ENCODE data around the gene DOCK10. TPM values are rescaled to one million over a fixed set of nuclear protein-coding genes. Genes with fewer than 3 reads are reported as not detected.
A peak's percentile ranks its signal among the peaks of the same experiment; 100 is the strongest.

DOCK10 gene
- total and polyA plus RNA-seq, 10 of the 15 experiments (the other 5 are each of a cell fraction or from before 2014, with no cell fraction given): 16.9 to 120 (median 85.5) TPM

- TF ChIP-seq RELB (IDR thresholded peaks at IDR 0.05; ENCODE audit: low read depth) (no peak), MEF2B (IDR thresholded peaks at IDR 0.05; ENCODE audit: partially characterized antibody, poor library complexity, severe bottlenecking) (no peak), HDGF (IDR thresholded peaks at IDR 0.05) (no peak), SIN3A (IDR thresholded peaks at IDR 0.05; ENCODE audit: low read depth, low read length) (no peak), SIX5 (IDR thresholded peaks at IDR 0.05; ENCODE audit: low read depth, low read length, severe bottlenecking) (no peak), SPI1 (IDR thresholded peaks at IDR 0.05; ENCODE audit: borderline replicate concordance, insufficient read depth, low read depth, low read length) (no peak)
Observed at GRCh38 chr2:225017713-225018112, 24.6 kb downstream of the DOCK10 start (continued).

GRCh38 chr2:225017098-225017685 is 25.1 kb downstream of the DOCK10 start:
- H4K20me1 ChIP-seq (ENCODE audit: control insufficient read depth, insufficient read depth): no peaks in the 10 kb centered on the region
- WGBS (ENCODE audit: insufficient coverage, insufficient replicate concordance, low lambda C conversion rate, missing lambda C conversion rate): 95% methylated on average over 2 of the region's 2 CpGs
- CTCF ChIA-PET: interaction anchor here (0.6 to 0.9 kb wide), 4 partner anchors 8 to 107 kb away, joined by 3 to 6 read pairs (median 4); no protein-coding TSS in a partner anchor
- no peak for TF ChIP-seq CEBPB (IDR thresholded peaks at IDR 0.05; ENCODE audit: borderline replicate concordance in 1 of 2, low read depth in 2 of 2, low read length in 2 of 2)
- no peak for TF ChIP-seq EED (IDR thresholded peaks at IDR 0.05; ENCODE audit: low read depth)
- no peak for TF ChIP-seq CHD2 (IDR thresholded peaks at IDR 0.05; ENCODE audit: borderline replicate concordance, low read depth, low read length)
- no peak for TF ChIP-seq SP1 (IDR thresholded peaks at IDR 0.05; ENCODE audit: low read depth, low read length)
- TF ChIP-seq JUNB (IDR thresholded peaks at IDR 0.05): no peak
- TF ChIP-seq BCLAF1 (IDR thresholded peaks at IDR 0.05): no peak
- no peak for TF ChIP-seq ZNF622 (IDR thresholded peaks at IDR 0.05)
- TF ChIP-seq SIX5 (IDR thresholded peaks at IDR 0.05; ENCODE audit: low read depth, low read length, severe bottlenecking): no peak
- no peak for TF ChIP-seq BACH1 (IDR thresholded peaks at IDR 0.05; ENCODE audit: borderline replicate concordance)
- no peak for TF ChIP-seq ASH2L (IDR thresholded peaks at IDR 0.05; ENCODE audit: borderline replicate concordance, low read depth)
- no peak for TF ChIP-seq LARP7 (IDR thresholded peaks at IDR 0.05)
- no peak for TF ChIP-seq FOXM1 (IDR thresholded peaks at IDR 0.05; ENCODE audit: low read depth, low read length)
- TF ChIP-seq NR2C2 (IDR thresholded peaks at IDR 0.05; ENCODE audit: borderline replicate concordance, control insufficient read depth, insufficient read length, low read depth): no peak
- no peak for TF ChIP-seq SMARCA5 (IDR thresholded peaks at IDR 0.05)

More at GRCh38 chr2:225017098-225017685, 25.1 kb downstream of the DOCK10 start:
- intact Hi-C loops (cut with micrococcal nuclease; ENCODE audit: unreplicated experiment) (no loop called here), in situ Hi-C loops (cut with MboI) (loop anchor here (25.0 kb wide), 1 partner anchor 655 kb away; no protein-coding TSS in a partner anchor)
- SMC1A ChIA-PET (ENCODE audit: uncharacterized antibody, unreplicated experiment): interaction anchor here (0.6 to 1.8 kb wide), 5 partner anchors 9 to 643 kb away, joined by 3 to 7 read pairs (median 3); no protein-coding TSS in a partner anchor
- FAIRE-seq (no peak), ATAC-seq (peak; percentile 14; the same call in 1 of the 3 replicates), DNase-seq (ENCODE audit: low read depth, low spot score) (no peak)
- H3K4me1 ChIP-seq (ENCODE audit: control insufficient read depth, insufficient read depth, low read length): no peaks in the 10 kb centered on the region
- H3K4me2 ChIP-seq (ENCODE audit: control insufficient read depth, insufficient read depth): no peak overlapping the region
- BruUV-seq (replicated peaks): no TSS peak
- H3K27me3 ChIP-seq (replicated peaks in 1 of 2; ENCODE audit: control insufficient read depth in 2 of 2, insufficient read depth in 2 of 2, low read length in 1 of 2): no peaks in the 10 kb centered on the region
- POLR2A ChIA-PET: interaction anchor here (0.6 kb wide), 1 partner anchor 87 kb away, joined by 3 read pairs; no protein-coding TSS in a partner anchor
- RAD21 ChIA-PET (ENCODE audit: unreplicated experiment): no interaction called here
- no peaks in the 10 kb centered on the region; a peak in 1 of 4 replicates for H3K36me3 ChIP-seq (ENCODE audit: control insufficient read depth in 2 of 2, insufficient read depth in 2 of 2, low read length in 1 of 2)
- H3K27ac ChIP-seq (ENCODE audit: control insufficient read depth, insufficient read depth): no peak overlapping the region
- no peak overlapping the region for H3K9ac ChIP-seq (ENCODE audit: control insufficient read depth, insufficient read depth, low read length)
- no peak overlapping the region for H3K4me3 ChIP-seq
- H3K9me3 ChIP-seq (replicated peaks; ENCODE audit: control insufficient read depth, insufficient read depth, low read length): no peaks in the 10 kb centered on the region
- no peak overlapping the region for H2AFZ ChIP-seq (ENCODE audit: control insufficient read depth, low read depth, low read length)
- H3K79me2 ChIP-seq (ENCODE audit: control insufficient read depth, insufficient read depth, low read length): peaks cover 44% of the 10 kb centered on the region
